HL-60/S4 treated with phorbol 12-myristate 13-acetate at 8.2 ng/mL for 4 days and 3 days (cell line): Measurements from ENCODE around the gene SAA2.
"Not testable (repeated sequence)": the region's sequence is repeated elsewhere in the genome, so short reads cannot be mapped to it uniquely, and the experiment has no call there.

Source experiments
- in situ Hi-C: fragments of 300-500 bp; cut with MboI; formaldehyde crosslinking; loops from 2 replicates; pipeline ENCODE4 v1.15.0; 2022; ENCODE audit warnings: low sequenced_read_pairs

Gene SAA2

DNA sequence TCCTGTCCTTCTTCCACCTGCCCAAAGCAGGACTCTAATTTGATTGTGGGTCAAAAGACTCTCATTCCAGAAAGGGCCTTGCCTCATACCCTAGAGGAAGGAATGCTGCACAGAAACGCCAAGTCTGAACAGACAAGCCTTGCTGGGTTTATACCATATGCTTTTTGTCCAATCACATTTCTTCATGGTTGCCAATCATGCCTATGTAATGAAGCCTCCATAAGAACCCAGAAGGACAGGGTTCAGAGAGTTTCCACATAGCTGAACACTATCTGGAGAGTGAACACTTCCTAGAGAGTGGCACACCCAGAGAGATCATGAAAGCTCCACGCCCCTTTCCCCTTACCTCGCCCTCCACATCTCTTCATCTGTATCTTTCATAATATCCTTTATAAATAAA, 4.8 kb upstream of the SAA2 start:
- in situ Hi-C loops, result no loop called here

DNA sequence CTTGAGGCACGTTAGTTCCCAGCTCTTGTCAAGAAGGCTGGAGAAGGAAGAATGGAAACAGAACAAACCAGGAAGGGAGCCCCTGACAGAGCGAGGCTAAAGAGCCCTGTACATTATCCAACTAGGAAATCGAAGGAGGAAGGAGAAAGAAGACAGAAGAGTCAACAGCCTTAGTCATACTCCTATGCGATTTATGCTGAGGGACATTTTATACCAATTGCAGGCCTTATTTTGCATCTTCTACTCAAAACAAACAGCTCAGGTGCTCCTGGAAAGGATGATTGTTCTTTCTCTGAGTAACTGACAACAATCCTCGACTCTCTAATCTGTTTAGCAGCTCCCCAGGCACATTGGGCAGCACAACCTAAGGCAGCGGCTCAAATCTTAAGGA, 1.3 kb downstream of the SAA2 start:
- in situ Hi-C loops, result not testable (repeated sequence)

DNA sequence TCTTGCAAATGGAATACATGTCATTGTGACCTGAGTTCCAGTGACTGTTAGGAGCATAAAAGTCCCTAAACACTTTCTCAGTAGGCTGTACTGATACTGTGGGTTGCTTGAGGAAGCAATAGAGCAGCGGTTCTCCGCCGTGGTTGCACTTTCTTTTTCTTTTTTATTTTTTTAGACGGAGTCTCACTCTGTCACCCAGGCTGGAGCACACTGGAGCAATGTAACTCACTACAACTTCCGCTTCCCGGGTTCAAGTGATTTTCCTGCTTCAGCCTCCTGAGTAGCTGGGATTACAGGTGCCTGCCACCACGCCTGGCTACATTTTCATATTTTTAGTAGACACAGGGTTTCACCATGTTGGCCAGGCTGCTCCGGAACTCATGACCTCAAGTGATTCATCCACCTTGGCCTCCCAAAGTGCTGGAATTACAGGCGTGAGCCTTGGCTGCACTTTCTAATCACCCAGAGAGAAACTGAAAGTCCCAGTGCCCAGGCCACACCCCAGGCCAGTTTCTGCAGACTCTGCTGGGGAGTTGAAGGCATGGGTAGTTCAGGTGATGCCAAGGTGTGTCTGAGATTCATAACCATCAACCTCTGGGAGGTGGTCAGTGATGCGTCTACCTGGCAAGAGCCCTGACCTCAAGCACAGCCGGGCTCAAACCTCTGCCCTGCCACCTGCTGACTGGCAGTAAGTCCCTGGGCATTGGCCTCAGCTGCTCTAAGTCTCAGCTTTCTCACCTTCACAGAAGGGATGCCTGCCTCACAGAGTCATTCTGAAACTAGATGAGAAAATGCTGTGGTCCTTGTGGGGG, 1.9 kb downstream of the SAA2 start:
- in situ Hi-C loops, result not testable (repeated sequence)

DNA sequence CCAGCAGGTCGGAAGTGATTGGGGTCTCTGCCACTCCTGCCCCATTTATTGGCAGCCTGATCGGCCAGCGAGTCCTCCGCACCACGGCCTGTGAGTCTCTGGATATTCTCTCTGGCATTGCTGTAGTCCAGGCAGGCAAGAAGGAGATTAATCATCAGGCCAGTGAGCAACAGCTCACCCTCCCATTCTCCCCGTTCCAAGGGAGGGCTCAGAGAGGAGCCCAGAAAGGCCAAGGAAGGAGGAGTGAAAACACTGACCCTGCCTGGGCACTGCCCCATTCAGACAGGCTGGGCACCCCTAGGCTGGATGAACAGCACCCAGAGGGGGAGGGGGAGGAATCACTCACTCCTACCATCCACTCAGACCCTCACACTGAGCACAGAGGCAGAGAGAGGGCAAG, 3.1 kb downstream of the SAA2 start:
- in situ Hi-C loops, result no loop called here

DNA sequence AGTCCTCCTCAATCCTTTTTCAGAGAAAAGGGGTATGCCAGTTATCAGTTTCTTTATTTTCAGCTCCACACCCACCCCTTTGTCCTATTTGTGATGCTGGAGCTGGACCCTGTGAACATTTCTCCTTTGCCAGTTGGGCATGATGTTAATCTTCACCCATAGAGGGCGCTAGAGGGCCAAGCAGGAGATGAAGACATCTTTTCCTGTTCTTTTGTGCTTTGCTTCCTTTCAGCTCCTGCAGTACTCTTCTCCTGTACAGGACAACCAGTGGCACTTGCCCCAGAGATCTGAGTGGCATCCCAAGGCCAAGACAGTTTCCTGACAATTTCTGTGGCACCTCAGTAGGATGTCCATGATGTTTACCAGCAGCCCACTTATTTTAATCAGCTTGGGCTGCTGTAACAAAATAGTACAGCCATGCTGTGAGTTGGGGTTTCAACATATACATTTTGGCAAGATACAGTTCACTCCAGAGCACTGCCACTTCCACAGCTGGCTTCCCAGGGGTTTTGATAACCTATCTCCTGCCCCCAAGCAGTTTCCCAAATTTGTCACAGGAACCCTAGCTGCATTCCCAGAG, 4.6 kb downstream of the SAA2 start:
- in situ Hi-C loops, result no loop called here

DNA sequence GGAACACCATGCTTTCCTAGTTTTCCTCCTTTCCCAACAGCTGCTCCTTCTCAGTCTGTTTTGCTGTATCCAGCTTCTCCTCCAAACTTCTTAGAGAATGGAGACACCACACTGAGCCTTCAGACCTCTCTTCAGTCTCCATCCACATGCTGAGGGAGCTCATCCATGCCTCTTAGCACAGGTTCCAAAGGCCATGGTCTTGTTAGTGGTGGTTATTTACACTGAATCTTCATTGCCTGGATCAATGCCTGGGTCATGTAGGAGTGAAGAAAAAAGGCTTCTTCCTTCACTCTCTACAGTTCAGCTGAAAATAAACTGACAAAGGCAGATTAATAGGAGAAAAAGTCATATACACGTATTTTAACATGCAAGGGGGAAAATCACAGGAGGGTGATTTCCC, 8.8 kb downstream of the SAA2 start:
- in situ Hi-C loops, result no loop called here

DNA sequence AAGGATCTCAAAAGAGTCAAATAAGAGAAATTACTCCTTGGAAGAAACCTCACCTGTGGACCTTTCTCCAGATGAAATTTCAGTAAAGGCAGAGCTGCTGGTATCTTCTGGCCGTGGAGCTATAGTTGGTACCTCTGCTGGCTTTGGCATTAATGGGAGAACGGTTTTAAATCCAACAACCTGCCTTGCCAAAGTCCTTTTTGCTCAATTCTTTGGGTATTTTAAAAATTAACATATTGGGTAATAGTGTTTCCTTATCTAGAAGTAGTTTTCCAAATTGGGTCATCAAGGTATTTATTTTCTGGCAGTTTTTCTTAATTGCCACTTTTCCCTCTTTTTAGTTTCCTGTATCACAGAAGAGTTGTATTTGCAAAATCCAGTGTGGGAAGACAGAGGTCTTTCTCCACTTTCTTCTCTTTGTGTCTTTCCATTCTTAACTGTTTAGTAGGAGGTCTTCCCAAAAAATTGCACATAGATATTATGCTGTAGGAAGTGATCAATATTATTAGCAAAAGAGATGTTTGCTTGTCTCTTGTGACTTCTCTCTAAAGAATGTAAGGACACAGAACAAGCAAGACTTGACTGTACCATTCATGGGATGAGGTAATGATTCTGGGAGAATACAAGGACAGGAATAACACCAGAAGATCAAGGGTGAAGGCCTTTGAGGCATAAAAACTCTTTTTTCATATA, 11.7 kb downstream of the SAA2 start, which contains the start of gene SAA4:
Gene SAA4 (minus strand): TSS at position 139 of the 693 bp plus-strand sequence. CDS start 876 bp downstream, outside the sequence.
- in situ Hi-C loops, result no loop called here

DNA sequence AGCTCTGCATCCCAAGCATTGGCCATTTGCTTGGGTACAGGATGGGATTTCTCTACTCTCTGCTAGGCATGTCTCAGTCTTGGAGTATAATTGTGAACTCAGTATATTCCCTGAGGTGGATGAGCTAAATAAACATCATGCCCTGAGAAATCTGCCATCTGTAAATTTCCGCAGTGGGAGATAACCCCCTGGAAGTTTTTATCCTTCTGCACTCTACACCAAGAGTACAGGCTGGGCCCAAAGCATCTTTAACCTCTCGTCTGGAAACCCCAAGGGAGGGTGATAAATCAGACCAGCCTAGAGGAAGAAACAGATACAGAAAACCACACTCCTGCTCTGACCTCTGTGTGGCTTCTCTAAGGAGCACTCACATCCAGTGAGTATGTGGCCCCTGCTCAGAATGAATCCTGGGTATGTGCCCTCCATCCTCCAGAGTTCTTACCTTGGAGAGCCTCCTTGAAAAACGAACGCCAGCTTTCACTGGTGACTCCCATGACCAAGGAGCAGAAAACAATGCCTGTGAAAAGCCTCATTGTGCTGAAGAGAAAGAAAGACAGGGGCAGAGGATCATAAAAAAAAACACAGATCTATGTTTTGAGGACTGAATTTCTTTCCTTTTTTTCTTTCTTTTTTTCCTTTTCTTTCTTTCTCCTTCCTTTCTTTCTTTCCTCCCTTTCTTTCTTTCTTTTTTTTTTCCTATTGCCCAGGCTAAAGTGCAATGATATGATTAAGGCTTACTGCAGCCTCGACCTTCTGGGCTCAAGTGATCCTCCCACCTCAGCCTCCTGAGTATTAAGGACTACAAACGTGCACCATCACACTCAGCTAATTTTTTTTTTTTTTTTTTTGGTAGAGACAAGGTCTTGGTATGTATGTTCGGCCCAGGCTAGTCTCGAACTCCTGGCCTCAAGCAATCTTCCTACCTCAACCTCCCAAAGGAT, 12.8 kb downstream of the SAA2 start:
- in situ Hi-C loops, result no loop called here

DNA sequence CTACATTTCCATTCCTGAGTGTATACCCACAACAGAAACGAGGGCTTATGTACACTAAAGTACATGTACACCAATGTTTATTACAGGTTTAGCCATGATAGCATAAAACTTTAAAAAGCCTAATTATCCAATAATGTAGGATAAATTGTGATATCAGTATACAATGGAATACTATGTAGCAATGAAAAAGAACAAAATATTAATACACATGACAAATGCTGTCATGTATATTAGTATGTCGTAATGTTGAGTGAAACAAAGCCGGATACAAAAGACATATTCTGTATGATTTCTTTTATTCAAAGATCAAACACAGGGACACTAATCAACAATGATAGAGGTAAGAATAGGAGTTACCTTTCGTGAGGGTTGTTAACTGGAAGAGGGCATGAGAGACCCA, 14.6 kb downstream of the SAA2 start:
- in situ Hi-C loops, result no loop called here

DNA sequence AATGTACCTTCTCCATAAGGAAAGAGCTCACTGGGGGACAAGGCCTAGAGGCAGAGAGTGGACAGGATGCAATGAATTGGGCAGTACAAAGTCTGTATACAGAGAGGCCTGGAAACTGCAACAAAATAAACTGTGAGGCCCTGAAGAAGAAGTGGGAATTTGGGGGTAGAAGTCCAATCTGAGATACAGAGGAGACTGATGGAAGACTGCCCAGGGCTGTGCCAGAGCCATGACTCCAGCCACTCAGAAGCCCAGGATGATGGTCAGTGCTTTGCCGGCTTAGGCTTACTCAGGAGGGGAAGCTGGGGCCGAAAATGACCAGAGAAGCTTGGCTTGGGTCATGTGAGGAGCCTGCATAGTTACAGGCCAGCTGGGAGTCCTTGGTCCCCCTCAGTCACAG, 17.6 kb downstream of the SAA2 start:
- in situ Hi-C loops, result no loop called here

DNA sequence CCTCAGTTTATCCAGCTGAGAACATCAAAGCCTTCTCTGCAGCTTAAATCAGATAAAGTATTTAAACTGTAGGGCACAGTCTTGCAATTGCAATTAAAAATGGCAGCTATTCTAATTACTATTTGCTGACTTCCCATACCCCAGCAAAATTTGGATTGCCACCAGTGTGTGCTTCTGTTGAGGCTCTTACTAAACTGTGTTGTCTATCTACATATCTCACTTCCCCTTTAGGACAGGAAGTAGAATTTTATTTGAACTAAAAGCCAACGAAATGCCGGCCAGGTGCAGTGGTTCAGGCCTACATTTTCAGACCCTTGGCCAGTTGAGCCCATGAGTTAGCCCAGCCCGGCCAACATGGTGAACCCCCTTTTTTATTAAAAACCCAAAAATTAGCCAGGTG, 19.0 kb downstream of the SAA2 start:
- in situ Hi-C loops, result no loop called here

DNA sequence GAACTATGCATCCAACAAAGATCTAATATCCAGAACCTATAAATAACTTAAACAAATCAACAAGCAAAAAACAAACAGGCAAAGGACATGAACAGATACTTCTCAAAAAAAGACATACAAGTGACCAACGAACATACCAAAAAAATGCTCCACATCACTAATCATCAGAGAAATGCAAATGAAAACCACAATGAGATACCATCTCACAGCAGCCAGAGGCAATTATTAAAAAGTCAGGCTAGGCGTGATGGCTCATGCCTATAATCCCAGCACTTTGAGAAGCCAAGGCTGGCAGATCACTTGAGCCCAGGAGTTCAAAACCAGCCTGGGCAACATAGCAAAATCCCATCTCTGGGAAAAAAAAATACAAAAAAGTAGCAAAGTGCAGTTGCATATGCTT, 22.6 kb downstream of the SAA2 start:
- in situ Hi-C loops, result no loop called here

DNA sequence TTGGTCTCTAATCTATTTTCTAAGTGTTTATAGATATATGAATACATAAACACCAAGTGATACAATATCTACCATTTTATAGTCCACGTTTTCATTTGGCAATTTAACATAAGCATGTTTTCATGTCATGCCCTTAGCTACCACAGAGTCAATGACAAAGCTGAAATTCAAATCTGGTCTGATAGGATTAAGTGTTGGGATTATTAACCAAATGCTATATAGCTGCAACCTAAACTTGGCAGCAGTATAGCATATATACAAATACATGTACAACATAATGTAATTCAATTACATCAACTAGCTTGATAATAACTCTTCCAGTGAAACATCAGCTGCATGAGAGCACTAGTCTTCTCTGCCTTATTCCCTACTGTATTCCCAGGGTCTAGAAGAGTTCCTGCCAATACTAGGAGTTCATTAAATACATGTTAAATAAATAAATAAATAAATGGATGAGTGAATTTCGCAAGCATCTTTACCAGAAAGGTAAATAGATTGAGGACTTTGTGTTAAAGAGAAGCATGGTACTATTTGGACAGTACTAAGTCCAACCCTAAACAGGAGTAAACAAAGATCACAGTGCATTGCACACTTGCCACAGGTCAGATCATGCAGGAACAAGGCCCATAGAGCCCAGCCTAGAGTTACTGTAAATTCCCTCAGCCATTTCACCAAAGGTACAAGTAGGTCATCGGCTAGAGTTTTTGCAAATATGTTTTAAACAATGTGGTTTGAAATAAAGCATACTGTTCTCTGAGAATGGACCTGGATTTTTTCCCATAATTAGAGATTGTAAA, 24.7 kb downstream of the SAA2 start:
- in situ Hi-C loops, result no loop called here

DNA sequence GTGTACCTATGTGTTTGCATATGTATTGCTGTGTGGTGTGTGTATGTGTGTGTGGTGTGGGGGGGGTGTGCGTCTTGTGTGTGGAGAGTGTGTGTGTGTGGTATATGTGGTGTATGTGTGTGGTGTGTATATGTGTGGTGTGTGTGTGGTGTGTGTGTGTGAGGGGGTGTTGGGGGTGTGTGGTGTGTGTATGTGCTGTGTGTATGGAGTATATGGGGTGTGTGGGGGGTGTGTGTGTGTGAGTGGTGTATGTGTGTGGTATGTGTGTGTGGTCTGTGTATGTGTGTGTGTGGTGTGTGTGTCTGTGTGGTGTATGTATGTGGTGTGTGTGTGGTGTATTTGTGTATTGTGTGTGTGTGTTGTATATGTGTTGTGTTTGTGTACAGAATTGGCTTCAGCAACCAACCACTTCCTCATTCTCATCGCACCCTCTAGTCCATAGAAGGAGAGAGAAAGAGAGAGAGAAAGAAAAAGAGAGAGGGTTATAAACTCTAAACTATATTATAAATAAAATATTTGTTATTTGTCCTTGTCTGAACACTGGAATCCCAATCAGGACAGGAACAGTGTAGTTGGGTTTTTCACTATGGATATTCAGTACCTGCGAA, 25.6 kb downstream of the SAA2 start:
- in situ Hi-C loops, result no loop called here

DNA sequence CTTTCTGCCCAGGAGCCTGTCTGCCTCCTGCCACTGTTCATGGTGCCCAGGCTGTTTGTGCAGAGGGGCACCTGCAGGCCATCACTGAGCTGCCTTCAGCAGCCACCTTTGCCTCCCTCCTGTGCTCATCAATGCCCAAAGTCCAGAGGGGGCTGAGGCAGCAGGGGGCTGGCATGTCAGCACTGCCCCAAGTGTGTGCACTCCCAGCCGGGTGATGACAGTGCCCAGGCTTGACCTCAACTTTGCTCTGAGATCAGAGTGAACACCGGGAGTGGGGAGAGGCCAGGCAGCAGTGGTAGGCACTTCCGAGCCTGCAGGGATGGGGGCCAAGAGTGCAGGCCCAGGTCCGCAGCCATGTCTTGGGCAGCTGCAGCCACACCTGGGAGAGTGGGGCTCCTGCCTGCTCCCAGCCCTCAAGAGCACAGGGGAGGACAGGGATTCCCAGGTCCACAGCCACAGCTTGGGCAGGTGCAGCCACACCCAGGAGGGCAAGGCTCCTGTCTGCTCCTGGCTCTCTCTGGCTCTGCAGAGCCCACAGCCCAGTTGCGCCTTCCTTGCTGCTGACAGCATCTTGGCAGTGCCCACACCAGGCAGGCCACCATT, 27.1 kb downstream of the SAA2 start:
- in situ Hi-C loops, result no loop called here

DNA sequence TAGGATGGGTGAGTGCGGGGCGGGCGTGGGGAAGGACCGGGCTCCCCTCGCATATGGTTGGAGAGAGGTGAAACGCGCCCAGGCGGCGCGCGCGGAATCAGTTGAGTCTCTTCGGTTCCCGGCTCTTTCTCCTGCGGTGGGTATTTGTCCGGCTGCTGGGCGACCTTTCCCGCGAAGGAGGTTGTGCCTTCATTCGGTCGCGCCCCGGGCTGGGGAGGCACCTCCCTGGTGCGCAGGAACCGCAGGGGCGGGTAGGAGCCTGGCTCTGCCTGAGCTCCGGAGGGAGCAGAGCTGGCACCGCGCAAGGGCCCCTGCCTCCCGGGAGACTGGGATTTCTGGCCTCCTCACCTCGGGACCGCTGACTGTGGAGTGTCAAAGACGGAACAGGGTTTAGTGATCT, 39.4 kb downstream of the SAA2 start:
- in situ Hi-C loops, result no loop called here

DNA sequence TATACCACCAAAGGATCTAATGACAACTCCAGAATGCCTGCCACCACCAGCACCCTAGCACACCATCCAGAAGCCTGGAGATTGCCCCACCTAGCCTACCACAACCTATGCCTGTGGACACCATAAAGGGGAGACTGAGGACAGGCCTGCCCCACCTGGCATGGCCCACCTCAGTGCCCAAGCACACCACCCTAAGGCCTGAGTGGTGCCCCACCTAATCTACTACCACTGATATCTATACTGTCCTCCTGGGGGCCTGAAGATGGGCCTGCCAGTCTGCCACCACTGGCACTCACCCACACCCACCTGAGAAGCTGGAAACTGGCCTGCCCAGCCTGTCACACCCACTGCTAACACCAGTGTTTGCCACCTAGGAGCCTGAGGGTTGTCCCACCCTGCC, 43.7 kb downstream of the SAA2 start:
- in situ Hi-C loops, result no loop called here

DNA sequence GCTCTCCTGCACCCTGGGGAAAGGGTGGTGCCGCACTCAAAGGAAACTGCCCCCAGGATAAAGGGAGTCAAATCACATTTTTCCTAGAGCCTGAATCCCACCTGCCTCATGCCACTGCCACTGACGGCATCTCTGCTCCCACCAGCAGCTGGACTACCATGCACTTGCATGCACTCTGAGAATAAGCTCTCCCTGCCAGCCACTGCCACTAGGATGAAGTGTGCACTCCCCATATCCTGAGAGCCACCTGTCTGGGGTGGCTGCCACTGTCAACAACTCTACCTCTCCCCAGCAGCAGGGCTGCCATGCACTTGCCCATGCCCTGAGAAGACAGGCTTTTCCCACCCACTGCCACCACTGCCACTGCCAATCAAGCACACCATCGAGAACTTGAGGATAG, 44.2 kb downstream of the SAA2 start:
- in situ Hi-C loops, result no loop called here

DNA sequence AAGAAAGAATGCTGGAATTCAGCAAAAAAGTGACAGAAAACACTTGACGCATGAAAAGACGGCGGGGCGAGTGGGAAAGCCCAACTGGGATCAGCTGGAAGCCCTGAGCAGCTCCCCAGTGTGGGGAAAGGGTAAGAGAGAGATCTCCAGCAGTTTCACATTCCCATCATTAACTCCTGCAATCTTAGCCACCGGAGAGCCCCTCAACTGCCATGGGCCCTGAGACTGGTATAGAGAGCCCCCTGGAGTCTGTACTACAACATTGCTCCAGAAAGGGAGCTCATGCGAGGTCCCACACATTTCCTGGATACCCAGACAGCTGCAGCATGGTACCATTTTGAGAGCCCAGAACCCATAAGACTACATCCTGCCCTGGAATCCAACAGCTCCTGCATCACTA, 44.7 kb downstream of the SAA2 start:
- in situ Hi-C loops, result no loop called here
